DOHH2 (cell line): ENCODE data around the gene CRIP1.

Experiments
- H3F3A ChIP-seq: fragments of 200-600 bp; sonication (generic), shearing (Covaris generic); 2 replicates; pipeline ENCODE4 v1.6.0; 2016; ENCODE audit warnings: antibody characterized with exemption, mild to moderate bottlenecking; ENCODE audit not compliant: control insufficient read depth, insufficient read depth
- H3K27ac ChIP-seq: fragments of 200-600 bp; sonication (generic); 2 replicates; pipeline ENCODE4 v1.5.1; 2014; ENCODE audit warnings: low read depth, mild to moderate bottlenecking, low read length, moderate library complexity
- H3K27me3 ChIP-seq: fragments of 200-600 bp; sonication (generic); 2 replicates; pipeline ENCODE4 v1.6.1; 2014; ENCODE audit warnings: mild to moderate bottlenecking, low read length, mixed read lengths; ENCODE audit not compliant: control insufficient read depth
- H3K36me3 ChIP-seq: fragments of 200-600 bp; sonication (generic); 2 replicates; pipeline ENCODE4 v1.6.1; 2014; ENCODE audit warnings: mild to moderate bottlenecking, low read length, moderate library complexity, mixed read lengths; ENCODE audit not compliant: control insufficient read depth
- H3K4me1 ChIP-seq: fragments of 200-600 bp; sonication (generic); 2 replicates; pipeline ENCODE4 v1.6.1; 2014; ENCODE audit warnings: mild to moderate bottlenecking, low read length, mixed read lengths; ENCODE audit not compliant: control insufficient read depth
- H3K4me2 ChIP-seq: fragments of 200-600 bp; sonication (generic); 2 replicates; pipeline ENCODE4 v1.6.0; 2014; ENCODE audit warnings: mild to moderate bottlenecking, low read length, moderate library complexity
- H3K4me3 ChIP-seq: fragments of 200-600 bp; sonication (generic); 2 replicates; pipeline ENCODE4 v1.5.1; 2014; ENCODE audit warnings: mild to moderate bottlenecking, low read length, mixed read lengths
- H3K79me2 ChIP-seq: fragments of 200-600 bp; sonication (generic); 2 replicates; pipeline ENCODE4 v1.6.1; 2014; ENCODE audit warnings: mild to moderate bottlenecking, low read length, mixed read lengths; ENCODE audit not compliant: control insufficient read depth
- H3K9me2 ChIP-seq: fragments of 200-600 bp; sonication (generic); replicated peaks from 2 replicates; pipeline ENCODE4 v1.6.1; 2014; ENCODE audit warnings: mild to moderate bottlenecking, low read length, mixed read lengths; ENCODE audit not compliant: control insufficient read depth
- H3K9me3 ChIP-seq: fragments of 200-600 bp; sonication (generic); 2 replicates; pipeline ENCODE4 v1.6.1; 2014; ENCODE audit warnings: antibody characterized with exemption, low read length, mixed read lengths; ENCODE audit not compliant: control insufficient read depth, insufficient read depth
- H4K20me1 ChIP-seq: fragments of 200-600 bp; sonication (generic); 2 replicates; pipeline ENCODE4 v1.6.0; 2014; ENCODE audit warnings: low read depth, mild to moderate bottlenecking, antibody characterized with exemption, low read length, moderate library complexity; ENCODE audit not compliant: control insufficient read depth, insufficient read depth
- EZH2phosphoT487 ChIP-seq: fragments of 200-600 bp; sonication (generic); IDR thresholded peaks from 2 replicates; pipeline ENCODE4 v1.6.1; 2017; ENCODE audit warnings: borderline replicate concordance, mild to moderate bottlenecking, antibody characterized with exemption, low read length, moderate library complexity, mixed read lengths
- TF ChIP-seq, protein P1 (sequence below): fragments of 200-600 bp; sonication (generic); IDR thresholded peaks from one replicate; pipeline ENCODE4 v1.5.1; 2014; ENCODE audit warnings: antibody characterized with exemption, mild to moderate bottlenecking, low read depth, low read length; ENCODE audit not compliant: poor library complexity, severe bottlenecking

The CRIP1 gene

DNA sequence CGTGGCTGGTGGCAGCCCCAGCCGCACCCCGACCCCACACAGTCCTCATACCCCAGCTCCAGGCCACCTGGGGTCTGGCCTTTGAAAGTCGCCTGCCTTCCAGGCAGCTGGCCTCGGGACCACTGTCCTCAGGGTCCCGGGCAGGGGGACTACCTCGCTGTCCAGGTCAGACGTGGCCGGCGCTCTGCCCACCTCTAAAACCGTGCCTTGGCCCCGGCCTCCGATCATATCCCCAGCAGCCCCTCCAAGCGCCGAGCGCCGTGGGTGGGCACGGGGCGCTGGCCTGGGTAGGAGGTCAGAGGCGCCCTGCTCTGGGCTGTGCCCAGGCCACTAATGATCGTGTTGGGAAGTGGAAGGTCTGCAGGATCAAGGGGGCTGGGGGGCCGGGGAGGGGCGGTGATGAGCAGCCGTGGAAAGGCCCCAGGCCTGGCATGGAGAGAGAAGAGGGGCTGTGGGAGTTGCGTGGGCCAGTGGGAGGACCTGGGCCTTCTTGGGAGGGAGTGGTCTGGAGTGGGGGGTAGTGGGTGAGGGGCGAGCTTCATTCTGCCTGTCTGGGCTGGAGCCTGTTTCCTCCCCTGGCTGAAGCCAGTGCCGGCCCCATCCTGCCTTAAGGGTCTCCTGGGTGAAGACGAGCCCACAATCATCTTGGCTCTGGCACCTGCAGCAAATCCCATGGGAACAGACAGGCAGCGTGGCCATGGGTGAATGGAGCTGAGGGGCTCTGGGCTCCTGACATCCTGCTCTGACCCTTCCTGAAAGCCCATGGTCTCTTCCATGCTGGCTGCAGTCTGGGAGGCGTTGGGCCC is 44.6 kb downstream of the CRIP1 start:
- Histone ChIP-seq H3K27ac (no peak overlapping the region), H3K4me2 (no peak overlapping the region), H4K20me1 (no peaks in the 10 kb centered on the region), H3F3A (no peaks in the 10 kb centered on the region), H3K9me2 (no peaks in the 10 kb centered on the region), H3K27me3 (peaks cover 34% of the 10 kb centered on the region), H3K9me3 (no peaks in the 10 kb centered on the region), H3K4me1 (peaks cover 41% of the 10 kb centered on the region), H3K79me2 (no peaks in the 10 kb centered on the region), H3K4me3 (no peak overlapping the region), H3K36me3 (no peaks in the 10 kb centered on the region)
- TF ChIP-seq, protein P1, sequence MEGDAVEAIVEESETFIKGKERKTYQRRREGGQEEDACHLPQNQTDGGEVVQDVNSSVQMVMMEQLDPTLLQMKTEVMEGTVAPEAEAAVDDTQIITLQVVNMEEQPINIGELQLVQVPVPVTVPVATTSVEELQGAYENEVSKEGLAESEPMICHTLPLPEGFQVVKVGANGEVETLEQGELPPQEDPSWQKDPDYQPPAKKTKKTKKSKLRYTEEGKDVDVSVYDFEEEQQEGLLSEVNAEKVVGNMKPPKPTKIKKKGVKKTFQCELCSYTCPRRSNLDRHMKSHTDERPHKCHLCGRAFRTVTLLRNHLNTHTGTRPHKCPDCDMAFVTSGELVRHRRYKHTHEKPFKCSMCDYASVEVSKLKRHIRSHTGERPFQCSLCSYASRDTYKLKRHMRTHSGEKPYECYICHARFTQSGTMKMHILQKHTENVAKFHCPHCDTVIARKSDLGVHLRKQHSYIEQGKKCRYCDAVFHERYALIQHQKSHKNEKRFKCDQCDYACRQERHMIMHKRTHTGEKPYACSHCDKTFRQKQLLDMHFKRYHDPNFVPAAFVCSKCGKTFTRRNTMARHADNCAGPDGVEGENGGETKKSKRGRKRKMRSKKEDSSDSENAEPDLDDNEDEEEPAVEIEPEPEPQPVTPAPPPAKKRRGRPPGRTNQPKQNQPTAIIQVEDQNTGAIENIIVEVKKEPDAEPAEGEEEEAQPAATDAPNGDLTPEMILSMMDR: no peak
- no peak for TF ChIP-seq EZH2phosphoT487

DNA sequence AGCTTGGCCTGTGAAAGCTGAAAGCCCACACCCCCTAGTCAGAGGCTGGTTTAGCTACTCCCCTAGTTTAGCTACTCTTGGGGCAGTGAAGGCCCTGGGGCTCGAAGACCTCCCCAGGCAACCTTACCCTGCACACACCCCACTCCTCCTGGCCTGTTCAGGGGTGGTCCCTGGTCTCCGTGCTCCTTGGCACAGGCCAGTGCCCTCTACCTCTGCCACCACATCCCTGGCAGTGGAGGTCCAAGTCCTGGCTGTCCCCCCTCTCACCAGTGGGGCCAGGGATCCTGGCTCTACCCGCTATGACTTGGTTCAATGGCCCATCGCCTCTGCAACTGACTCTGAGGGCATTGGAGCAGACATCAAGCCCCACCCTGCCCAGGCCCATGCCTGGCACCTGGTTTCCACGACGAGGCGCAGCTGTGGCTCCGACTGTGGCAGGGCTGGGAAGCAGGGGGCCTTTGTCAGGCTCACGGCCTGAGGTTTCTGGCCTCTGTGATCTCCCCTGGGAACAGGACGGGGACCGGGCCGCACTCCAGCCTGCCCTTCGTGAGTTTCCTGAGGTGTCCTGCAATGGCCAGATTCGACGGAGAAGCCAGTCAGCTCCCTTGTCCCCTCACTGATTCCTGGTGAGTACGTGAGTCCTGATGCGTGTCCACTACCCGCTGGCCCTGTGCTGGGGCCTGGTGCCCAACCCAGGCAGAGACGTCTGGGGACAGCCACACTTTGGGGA is 45.4 kb downstream of the CRIP1 start:
- Histone ChIP-seq H3K4me2 (no peak overlapping the region), H3K4me3 (no peak overlapping the region), H3K27ac (no peak overlapping the region), H4K20me1 (no peaks in the 10 kb centered on the region), H3K36me3 (no peaks in the 10 kb centered on the region), H3K9me2 (no peaks in the 10 kb centered on the region), H3K79me2 (no peaks in the 10 kb centered on the region), H3K4me1 (peaks cover 37% of the 10 kb centered on the region), H3K27me3 (peaks cover 29% of the 10 kb centered on the region), H3F3A (no peaks in the 10 kb centered on the region), H3K9me3 (no peaks in the 10 kb centered on the region)
- TF ChIP-seq EZH2phosphoT487: no peak
- TF ChIP-seq, protein P1: no peak

DNA sequence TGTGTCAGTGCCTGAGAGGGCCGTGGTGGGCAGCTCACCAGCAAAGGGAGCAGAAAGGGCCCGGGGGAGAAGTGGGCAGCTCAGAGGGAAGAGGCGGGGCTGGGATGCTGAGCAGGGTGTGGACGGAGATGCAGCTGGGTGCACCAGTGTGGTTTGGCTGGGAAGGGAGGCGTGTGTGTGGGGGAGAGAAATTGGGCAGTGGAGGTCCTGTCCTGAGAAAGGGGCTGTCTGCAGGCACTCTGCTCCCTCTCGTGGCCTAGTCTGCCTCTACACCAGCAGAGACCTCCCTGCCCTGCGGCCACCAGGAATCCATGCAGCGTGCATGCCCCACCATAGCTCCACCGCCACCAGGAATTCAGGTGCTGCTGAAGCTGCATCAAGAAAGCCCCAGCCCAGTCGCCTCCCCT is 46.1 kb downstream of the CRIP1 start:
- no peaks in the 10 kb centered on the region for H3F3A ChIP-seq
- no peaks in the 10 kb centered on the region for H4K20me1 ChIP-seq
- no peak overlapping the region for H3K4me2 ChIP-seq
- H3K36me3 ChIP-seq: no peaks in the 10 kb centered on the region
- TF ChIP-seq, protein P1: peak; percentile 66
- no peak for TF ChIP-seq EZH2phosphoT487
- no peaks in the 10 kb centered on the region for H3K9me2 ChIP-seq
- no peak overlapping the region for H3K4me3 ChIP-seq
- no peaks in the 10 kb centered on the region for H3K9me3 ChIP-seq
- H3K4me1 ChIP-seq: peaks cover 30% of the 10 kb centered on the region
- no peaks in the 10 kb centered on the region for H3K79me2 ChIP-seq
- H3K27ac ChIP-seq: no peak overlapping the region
- H3K27me3 ChIP-seq: peaks cover 23% of the 10 kb centered on the region
